ENCODE data around the gene COL25A1.

Gene COL25A1

GRCh38 chr4:108831886-108832285, 470.6 kb downstream of the COL25A1 start:
- DNase-seq (ENCODE audit: extremely low read depth in 1 of 2, low read depth in 1 of 2): no peak

DNA sequence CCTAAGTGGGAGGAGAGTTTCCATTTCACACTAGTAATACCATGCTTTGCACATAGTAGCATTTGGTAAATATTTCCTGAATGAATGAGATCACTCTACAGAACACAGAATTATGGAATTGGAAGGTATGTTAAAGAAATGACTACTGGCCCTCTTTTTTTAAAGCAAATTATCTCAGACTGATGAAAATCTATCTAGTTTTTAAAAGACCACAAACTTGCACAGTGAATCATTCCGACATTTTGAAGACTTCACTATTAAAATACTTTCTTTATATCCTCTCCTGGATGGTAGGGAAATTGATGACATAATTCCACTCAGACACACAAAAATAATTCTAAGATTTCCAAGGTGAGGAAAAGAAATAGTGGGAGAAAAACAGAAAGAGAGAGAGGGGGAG, 471.2 kb downstream of the COL25A1 start:
- no peak for DNase-seq (ENCODE audit: extremely low read depth in 1 of 2, low read depth in 1 of 2)

DNA sequence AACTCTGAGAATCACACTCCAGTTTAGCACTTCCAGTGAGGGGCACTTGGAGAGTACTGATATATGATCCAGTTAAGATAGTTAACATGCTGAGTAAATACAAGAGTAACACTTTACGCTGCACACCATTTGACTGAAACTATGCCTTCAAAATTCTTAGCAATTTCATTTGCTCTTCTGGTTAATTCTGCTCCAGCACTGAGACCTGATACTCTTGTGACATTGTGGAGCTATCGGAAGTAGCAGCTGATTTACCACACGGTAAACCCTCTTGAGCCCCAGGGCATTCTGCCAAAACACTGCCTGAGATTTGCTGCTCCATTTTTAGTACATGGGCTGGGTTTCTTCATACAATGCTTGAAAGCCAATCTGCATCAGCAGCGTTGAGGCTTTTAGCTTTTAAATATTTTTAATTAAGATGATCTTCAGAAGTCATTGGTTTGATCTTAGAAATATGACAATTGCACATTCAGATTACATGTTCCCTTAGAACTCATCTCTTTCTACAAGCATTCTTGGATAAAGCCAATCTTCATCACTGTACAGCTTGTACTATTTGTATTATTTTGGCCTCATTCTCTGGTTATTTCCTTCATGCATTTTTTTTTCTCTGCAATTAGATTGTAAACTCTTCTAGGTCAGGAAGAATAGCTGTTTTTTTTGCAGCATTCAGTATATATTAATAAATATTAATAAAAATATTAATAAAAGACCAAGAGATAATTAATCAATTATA, 471.8 kb downstream of the COL25A1 start:
- DNase-seq (ENCODE audit: extremely low read depth in 1 of 2, low read depth in 1 of 2): no peak

DNA sequence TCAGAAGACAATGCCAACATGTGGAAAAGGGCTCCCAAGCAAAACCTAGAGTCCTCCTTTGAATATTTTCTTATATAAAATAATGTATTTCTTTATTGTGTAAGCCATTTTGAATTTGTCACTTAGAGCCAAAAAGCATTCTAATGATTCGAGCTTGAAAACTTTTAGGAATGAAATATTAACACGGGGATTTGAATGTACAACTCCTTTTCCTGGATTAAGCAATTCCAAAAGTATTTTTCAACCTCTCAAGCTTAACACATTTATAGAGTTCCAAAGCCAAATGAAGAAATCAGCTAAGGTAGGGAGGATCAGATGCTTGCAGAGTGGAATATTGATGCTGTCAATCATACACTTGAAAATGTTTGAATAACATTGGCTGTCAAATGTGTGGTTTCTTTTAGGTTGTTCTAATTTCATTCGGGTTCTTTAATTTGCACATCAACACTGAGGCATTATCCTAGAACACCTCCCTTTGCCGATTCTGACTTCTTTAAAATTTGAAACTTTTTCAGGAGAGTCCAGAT, 472.4 kb downstream of the COL25A1 start:
- DNase-seq (ENCODE audit: extremely low read depth in 1 of 2, low read depth in 1 of 2): no peak

DNA sequence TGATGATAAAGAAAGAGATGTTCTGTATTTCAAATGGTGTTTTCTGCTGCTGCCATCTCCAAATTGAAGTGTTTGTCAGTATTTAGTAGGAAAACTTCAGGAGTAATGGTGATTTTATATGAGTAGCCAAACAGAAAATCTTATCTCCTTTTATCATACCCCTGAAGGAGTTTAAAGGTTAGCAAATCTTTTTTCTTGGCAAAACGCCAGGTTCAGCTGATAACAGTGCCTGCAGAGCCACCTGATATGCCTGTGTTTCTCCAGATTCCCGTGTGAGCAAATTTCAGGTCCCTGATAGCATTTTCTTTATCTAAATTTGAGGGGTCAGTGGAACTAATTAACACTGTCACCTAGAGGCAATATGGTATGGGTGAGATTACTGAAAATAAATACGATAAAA, 473.8 kb downstream of the COL25A1 start:
- no peak for DNase-seq (ENCODE audit: extremely low read depth in 1 of 2, low read depth in 1 of 2)

- no peak for DNase-seq (ENCODE audit: extremely low read depth in 1 of 2, low read depth in 1 of 2)
These were observed 476.7 kb downstream of the COL25A1 start for GRCh38 chr4:108825737-108826136.

DNA sequence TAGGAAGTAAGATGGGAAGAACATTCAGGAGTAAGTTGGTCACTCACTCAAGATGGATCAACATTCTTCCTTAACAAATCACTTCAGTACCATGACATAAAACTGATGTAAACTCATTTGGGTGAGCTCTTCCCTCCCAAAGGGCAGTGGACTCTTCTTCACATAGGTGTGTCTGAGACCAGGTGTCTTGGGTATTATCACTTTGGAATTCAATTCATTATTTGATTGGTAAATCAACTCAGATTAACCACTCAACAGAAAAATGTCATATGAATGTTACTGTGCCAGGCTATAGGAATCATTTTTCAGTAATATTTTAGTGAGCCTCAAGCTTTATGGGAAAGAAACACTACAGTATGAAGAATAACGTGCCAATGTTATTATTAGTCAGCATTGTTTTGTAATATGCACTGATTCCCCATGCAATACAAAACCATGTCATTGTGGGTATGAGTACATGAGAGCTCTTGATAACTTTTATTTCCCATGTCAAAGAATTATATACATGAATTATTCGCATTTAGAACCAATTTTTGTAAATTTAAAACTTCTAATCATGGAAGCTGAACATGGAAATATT, 481.0 kb downstream of the COL25A1 start:
- DNase-seq (ENCODE audit: extremely low read depth in 1 of 2, low read depth in 1 of 2): no peak

DNA sequence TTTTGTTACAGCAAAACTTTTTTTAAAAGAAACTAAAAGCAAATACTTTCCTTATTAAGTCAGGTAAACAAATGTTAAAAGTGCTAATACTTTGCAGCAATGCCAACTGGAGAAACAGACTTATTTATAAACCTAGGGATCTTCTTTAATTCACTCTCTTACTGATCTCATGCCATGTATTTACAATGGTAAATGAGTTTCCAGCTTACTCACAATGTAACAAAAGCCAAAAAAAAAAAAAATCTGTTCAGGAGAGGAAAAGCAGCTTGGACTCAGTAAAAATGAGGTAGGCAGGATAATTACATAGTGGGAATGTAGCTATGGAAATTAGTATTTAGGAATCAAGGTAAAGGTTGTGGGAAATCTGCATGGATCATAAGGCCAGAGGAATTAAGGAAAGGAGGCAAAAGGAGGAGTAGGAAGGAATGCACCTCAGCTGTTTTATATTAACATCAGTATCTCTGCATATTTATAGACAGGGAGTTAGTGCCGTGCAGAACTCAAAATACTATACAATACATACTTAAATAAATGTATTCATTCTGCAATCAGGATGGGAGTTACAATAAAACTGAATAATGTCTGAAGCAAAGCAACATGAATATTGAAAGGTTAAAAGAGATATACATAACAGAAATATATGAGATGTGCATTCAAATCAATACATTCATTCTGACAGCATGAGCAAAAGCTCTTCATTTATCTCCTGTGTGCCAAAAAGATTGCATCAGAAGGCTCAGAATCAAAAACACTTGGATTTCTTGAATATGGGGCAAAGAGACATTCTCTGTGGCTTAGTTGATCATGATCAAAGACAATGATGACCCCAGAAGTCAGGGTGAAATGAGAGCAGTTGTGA, 481.7 kb downstream of the COL25A1 start:
- no peak for DNase-seq (ENCODE audit: extremely low read depth in 1 of 2, low read depth in 1 of 2)

- DNase-seq (ENCODE audit: extremely low read depth in 1 of 2, low read depth in 1 of 2): no peak
These were observed 488.1 kb downstream of the COL25A1 start for GRCh38 chr4:108814326-108814725.

- no peak for DNase-seq (ENCODE audit: extremely low read depth in 1 of 2, low read depth in 1 of 2)
These were observed 489.2 kb downstream of the COL25A1 start for GRCh38 chr4:108813261-108813660.

- no peak for DNase-seq (ENCODE audit: extremely low read depth in 1 of 2, low read depth in 1 of 2)
These were observed 491.0 kb downstream of the COL25A1 start for GRCh38 chr4:108811486-108811885.

DNA sequence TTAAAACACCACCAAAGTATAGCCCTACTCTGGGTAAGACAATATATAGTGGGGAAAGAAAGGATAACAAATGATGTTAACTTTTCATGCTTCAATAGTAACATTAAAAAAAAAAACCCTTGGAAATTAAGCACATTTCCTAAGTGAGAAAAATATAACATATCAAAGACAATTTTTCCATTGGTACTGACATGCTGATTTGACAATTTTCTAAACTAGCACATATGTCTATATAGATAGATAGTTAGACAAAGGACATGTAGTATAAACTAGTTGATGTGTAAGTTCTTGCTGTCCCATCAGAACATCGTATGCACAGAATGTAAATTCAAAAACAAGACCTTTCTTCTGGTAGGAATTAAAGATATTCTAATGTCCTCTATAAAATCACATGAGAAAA, 492.4 kb downstream of the COL25A1 start:
- no peak for DNase-seq (ENCODE audit: extremely low read depth in 1 of 2, low read depth in 1 of 2)

DNA sequence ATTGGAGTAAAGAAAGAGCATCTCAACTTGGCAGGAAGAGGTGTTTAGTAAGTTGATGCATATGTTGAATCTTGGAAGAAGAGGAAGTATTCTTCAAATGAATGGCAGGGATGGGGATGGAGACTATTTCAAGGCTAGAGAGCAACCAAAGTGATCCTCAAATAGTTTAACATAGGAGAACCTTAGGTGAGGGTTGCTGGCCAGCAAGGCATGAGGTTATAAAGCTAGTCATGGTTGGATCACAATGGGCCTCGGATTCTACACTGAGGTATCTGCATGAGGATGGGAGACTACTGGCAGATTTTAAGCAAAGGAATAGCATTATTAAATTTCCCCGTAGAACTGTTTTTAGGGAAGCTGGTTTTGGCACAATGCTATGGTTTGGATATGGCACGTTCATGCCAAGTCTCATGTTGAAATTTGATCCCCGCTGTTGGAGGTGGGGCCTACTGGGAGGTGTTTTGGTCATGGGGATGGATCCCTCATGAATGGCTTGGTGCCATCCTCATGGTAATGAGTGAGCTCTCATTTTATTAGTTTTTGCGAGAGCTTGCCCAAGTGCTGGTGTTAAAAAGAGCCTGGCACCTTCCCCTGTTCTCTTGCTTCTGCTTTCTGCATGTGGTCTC, 497.7 kb downstream of the COL25A1 start:
- DNase-seq (ENCODE audit: extremely low read depth in 1 of 2, low read depth in 1 of 2): no peak

- DNase-seq (ENCODE audit: extremely low read depth in 1 of 2, low read depth in 1 of 2): no peak
These were observed 503.2 kb downstream of the COL25A1 start for GRCh38 chr4:108799306-108799705.

GRCh38 chr4:108796173-108796572, 506.3 kb downstream of the COL25A1 start:
- no peak for DNase-seq (ENCODE audit: extremely low read depth in 1 of 2, low read depth in 1 of 2)

GRCh38 chr4:108795733-108796132, 506.7 kb downstream of the COL25A1 start:
- no peak for DNase-seq (ENCODE audit: extremely low read depth in 1 of 2, low read depth in 1 of 2)

GRCh38 chr4:108794136-108794535, 508.3 kb downstream of the COL25A1 start:
- DNase-seq (ENCODE audit: extremely low read depth in 1 of 2, low read depth in 1 of 2): no peak

DNA sequence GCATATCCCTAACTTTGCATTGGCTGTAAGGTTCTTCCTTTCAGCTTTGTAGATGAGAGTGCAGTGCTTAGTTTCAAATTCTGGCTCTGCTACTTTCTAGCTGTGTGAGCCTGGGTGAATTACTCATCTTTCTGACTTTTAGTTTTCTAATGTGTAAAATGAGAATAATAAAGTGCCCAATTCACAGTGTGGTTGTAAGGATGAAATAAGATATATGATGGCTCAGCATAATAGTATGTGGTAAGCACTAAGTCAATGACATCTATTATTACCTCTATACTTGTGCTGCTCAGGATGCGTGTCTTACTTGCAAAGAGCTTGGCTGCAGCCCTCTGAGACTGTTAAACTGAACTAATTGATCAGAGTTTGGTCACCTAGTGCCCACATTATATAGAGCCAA, 509.0 kb downstream of the COL25A1 start:
- DNase-seq (ENCODE audit: extremely low read depth in 1 of 2, low read depth in 1 of 2): no peak

GRCh38 chr4:108788731-108789130, 513.7 kb downstream of the COL25A1 start:
- DNase-seq (ENCODE audit: extremely low read depth in 1 of 2, low read depth in 1 of 2): no peak

- DNase-seq (ENCODE audit: extremely low read depth in 1 of 2, low read depth in 1 of 2): no peak
These were observed 514.7 kb downstream of the COL25A1 start for GRCh38 chr4:108787724-108788123.

GRCh38 chr4:108787106-108787505, 515.4 kb downstream of the COL25A1 start:
- no peak for DNase-seq (ENCODE audit: extremely low read depth in 1 of 2, low read depth in 1 of 2)

Measured in stimulated activated CD8-positive, alpha-beta memory T cell treated with anti-CD3 and anti-CD28 coated beads, Interleukin-7, amount 100 ng/mL, for 48 hours (primary cell).